ENCODE data around the gene MYL12A.

The MYL12A gene

DNA sequence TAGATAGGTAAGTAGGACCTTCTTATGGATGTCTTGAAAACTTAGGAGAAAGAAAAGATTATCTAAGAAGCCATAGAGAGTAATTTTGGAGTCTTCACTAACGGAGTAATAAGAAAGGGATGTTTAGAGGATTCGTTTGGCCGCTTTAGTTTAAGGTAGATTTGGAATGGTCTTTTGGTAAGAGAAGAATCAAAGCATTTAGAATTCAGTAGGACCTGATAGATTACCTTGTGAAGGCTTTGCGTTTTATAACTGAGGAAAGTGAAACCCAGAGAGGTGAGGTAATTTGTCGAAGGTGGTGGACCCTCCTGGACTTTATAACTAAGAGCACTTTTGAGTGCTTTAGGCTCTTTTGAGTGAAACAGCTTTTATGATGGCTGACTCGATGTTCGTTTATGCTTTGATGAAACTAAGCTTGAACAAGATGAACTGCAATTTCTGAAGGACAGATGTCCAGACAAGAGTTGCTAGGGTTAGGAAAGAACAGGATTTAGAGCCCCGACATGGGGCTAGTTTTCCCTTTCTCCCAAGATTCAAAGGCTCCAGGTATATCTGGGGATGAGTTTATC is 15.6 kb downstream of the MYL12A start:
- Histone ChIP-seq H3K27ac (peak overlapping the region; percentile 95), H3K79me2 (peaks cover 49% of the 10 kb centered on the region), H3K36me3 (ENCODE audit: control insufficient read depth, insufficient read depth, low read length) (no peaks in the 10 kb centered on the region), H2AFZ (no peak overlapping the region), H3K27me3 (ENCODE audit: control insufficient read depth, insufficient read depth, low read length) (no peaks in the 10 kb centered on the region), H3K9ac (no peak overlapping the region), H3K4me2 (ENCODE audit: low read length) (peak overlapping the region; percentile 80), H3K9me3 (ENCODE audit: control insufficient read depth, low read length) (no peaks in the 10 kb centered on the region), H3K4me3 (ENCODE audit: low read depth, low read length) (peak overlapping the region; percentile 87), H3K4me1 (peaks cover 20% of the 10 kb centered on the region)
- TF ChIP-seq, protein P1, sequence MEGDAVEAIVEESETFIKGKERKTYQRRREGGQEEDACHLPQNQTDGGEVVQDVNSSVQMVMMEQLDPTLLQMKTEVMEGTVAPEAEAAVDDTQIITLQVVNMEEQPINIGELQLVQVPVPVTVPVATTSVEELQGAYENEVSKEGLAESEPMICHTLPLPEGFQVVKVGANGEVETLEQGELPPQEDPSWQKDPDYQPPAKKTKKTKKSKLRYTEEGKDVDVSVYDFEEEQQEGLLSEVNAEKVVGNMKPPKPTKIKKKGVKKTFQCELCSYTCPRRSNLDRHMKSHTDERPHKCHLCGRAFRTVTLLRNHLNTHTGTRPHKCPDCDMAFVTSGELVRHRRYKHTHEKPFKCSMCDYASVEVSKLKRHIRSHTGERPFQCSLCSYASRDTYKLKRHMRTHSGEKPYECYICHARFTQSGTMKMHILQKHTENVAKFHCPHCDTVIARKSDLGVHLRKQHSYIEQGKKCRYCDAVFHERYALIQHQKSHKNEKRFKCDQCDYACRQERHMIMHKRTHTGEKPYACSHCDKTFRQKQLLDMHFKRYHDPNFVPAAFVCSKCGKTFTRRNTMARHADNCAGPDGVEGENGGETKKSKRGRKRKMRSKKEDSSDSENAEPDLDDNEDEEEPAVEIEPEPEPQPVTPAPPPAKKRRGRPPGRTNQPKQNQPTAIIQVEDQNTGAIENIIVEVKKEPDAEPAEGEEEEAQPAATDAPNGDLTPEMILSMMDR (IDR thresholded peaks at IDR 0.05) = no peak

DNA sequence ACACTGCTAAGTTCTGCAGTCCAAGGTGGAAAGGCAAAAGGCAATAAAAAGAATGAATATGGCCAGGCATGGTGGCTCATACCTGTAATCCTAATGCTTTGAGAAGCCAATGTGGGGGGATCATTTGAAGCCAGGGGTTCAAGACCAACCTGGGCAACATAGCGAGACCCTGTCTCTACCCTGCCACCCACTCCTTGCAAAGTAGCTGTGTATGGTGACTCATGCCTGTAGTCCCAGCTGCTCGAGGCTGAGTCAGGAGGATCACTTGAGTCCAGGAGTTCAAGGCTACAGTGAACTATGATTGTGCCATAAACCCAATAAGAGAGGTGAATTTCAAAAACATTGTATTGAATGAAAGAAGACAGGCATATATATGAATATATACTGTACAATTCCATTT is 16.8 kb downstream of the MYL12A start:
- H3K4me3 ChIP-seq (ENCODE audit: low read depth, low read length) = no peak overlapping the region
- no peak overlapping the region for H3K27ac ChIP-seq
- H3K4me1 ChIP-seq = peaks cover 32% of the 10 kb centered on the region

DNA sequence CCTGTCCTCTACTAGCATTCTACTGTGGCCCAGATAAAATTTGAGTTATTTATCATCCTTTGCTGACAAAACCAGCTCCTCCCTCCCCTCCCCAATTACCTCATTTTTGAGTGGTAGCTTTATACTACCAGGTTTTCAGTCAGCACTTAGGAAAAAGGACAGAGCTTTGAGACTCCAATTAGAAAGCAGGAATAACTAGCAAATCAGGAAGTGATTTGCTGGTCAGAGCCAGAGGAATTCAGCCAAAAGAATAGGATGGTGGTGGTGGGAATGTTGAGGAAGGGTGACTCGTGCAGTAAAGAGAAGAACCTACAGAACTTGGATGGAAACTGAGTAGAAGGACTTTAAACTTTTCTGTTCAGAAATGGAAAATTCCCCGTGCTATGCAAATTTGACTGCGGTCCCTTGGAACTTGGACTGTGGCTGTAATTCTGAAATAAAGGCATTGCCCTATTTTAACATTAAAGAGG is 18.0 kb downstream of the MYL12A start:
- no peaks in the 10 kb centered on the region for H3K27me3 ChIP-seq (ENCODE audit: control insufficient read depth, insufficient read depth, low read length)
- peaks cover 34% of the 10 kb centered on the region for H3K4me1 ChIP-seq
- H2AFZ ChIP-seq = no peak overlapping the region
- H3K27ac ChIP-seq = no peak overlapping the region
- no peaks in the 10 kb centered on the region for H3K9me3 ChIP-seq (ENCODE audit: control insufficient read depth, low read length)
- TF ChIP-seq, protein P1 (IDR thresholded peaks at IDR 0.05) = no peak
- no peak overlapping the region for H3K4me2 ChIP-seq (ENCODE audit: low read length)
- H3K36me3 ChIP-seq (ENCODE audit: control insufficient read depth, insufficient read depth, low read length) = no peaks in the 10 kb centered on the region
- H3K4me3 ChIP-seq (ENCODE audit: low read depth, low read length) = no peak overlapping the region
- no peak overlapping the region for H3K9ac ChIP-seq
- H3K79me2 ChIP-seq = peaks cover 67% of the 10 kb centered on the region

More for the DNA sequence above, 16.8 kb downstream of the MYL12A start:
- TF ChIP-seq, protein P1 (IDR thresholded peaks at IDR 0.05) = no peak
- Histone ChIP-seq H3K36me3 (ENCODE audit: control insufficient read depth, insufficient read depth, low read length) (no peaks in the 10 kb centered on the region), H3K27me3 (ENCODE audit: control insufficient read depth, insufficient read depth, low read length) (no peaks in the 10 kb centered on the region), H3K9me3 (ENCODE audit: control insufficient read depth, low read length) (no peaks in the 10 kb centered on the region), H3K9ac (no peak overlapping the region), H3K4me2 (ENCODE audit: low read length) (no peak overlapping the region), H2AFZ (no peak overlapping the region), H3K79me2 (peaks cover 61% of the 10 kb centered on the region)

DNA sequence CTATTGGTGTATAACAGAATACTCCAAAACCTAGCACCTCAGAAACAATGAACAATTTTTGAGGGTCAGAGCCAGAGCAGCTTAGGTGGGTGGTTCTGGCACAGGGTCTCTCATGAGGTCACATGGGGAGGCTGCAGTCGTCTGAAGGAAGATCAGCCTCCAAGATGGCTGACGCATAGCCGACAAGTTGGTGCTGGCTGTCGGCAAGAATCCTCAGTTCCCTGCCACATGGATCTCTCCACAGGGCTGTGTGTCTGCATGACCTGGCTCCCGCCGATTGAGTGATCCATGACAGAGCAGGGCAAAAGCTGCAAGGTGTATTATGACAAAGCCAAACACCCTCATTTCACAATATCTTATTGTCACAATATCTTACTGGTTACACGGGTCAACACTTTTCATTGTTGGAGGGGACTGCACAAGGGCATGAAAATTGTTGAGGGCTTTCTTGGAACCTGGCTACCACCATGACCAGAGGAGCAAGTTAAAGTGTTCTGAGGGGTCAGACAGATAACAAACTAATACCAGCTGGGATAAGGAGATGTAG is 18.5 kb downstream of the MYL12A start:
- no peaks in the 10 kb centered on the region for H3K9me3 ChIP-seq (ENCODE audit: control insufficient read depth, low read length)
- H3K4me2 ChIP-seq (ENCODE audit: low read length) = no peak overlapping the region
- TF ChIP-seq, protein P1 (IDR thresholded peaks at IDR 0.05) = no peak
- no peak overlapping the region for H3K9ac ChIP-seq
- no peak overlapping the region for H3K27ac ChIP-seq
- H3K27me3 ChIP-seq (ENCODE audit: control insufficient read depth, insufficient read depth, low read length) = no peaks in the 10 kb centered on the region
- H3K4me1 ChIP-seq = peaks cover 34% of the 10 kb centered on the region
- H3K36me3 ChIP-seq (ENCODE audit: control insufficient read depth, insufficient read depth, low read length) = no peaks in the 10 kb centered on the region
- H3K4me3 ChIP-seq (ENCODE audit: low read depth, low read length) = no peak overlapping the region
- H3K79me2 ChIP-seq = peaks cover 66% of the 10 kb centered on the region
- no peak overlapping the region for H2AFZ ChIP-seq

DNA sequence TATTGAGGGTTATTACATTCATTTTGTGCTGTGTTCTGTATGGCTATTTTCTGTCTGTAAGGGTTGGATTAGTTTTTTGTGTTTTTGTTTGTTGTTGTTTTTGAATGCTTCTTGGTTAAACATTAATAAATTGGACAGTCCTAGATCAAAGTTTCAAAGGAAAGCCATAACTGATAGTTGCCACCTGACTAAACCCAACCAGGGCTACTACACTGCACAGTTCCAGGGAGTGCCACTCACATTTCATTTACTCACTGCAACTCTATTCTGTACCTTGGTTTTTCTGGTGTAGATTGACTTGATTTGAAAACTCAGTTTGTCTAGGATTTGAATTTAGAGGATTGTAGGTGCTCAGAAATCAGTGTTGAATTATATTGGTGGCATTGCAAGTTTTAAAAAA is 20.7 kb downstream of the MYL12A start:
- Histone ChIP-seq H3K27me3 (ENCODE audit: control insufficient read depth, insufficient read depth, low read length) (no peaks in the 10 kb centered on the region), H3K27ac (no peak overlapping the region)

More for the DNA sequence above, 20.7 kb downstream of the MYL12A start:
- Histone ChIP-seq H2AFZ (no peak overlapping the region), H3K4me3 (ENCODE audit: low read depth, low read length) (no peak overlapping the region), H3K36me3 (ENCODE audit: control insufficient read depth, insufficient read depth, low read length) (no peaks in the 10 kb centered on the region), H3K4me1 (peaks cover 42% of the 10 kb centered on the region), H3K9ac (no peak overlapping the region), H3K9me3 (ENCODE audit: control insufficient read depth, low read length) (no peaks in the 10 kb centered on the region), H3K4me2 (ENCODE audit: low read length) (no peak overlapping the region), H3K79me2 (peaks cover 60% of the 10 kb centered on the region)
- TF ChIP-seq, protein P1 (IDR thresholded peaks at IDR 0.05) = no peak

Measured in parathyroid adenoma (tissue), 2 donors.